ENCODE measurements around the gene UBALD2.

DNA sequence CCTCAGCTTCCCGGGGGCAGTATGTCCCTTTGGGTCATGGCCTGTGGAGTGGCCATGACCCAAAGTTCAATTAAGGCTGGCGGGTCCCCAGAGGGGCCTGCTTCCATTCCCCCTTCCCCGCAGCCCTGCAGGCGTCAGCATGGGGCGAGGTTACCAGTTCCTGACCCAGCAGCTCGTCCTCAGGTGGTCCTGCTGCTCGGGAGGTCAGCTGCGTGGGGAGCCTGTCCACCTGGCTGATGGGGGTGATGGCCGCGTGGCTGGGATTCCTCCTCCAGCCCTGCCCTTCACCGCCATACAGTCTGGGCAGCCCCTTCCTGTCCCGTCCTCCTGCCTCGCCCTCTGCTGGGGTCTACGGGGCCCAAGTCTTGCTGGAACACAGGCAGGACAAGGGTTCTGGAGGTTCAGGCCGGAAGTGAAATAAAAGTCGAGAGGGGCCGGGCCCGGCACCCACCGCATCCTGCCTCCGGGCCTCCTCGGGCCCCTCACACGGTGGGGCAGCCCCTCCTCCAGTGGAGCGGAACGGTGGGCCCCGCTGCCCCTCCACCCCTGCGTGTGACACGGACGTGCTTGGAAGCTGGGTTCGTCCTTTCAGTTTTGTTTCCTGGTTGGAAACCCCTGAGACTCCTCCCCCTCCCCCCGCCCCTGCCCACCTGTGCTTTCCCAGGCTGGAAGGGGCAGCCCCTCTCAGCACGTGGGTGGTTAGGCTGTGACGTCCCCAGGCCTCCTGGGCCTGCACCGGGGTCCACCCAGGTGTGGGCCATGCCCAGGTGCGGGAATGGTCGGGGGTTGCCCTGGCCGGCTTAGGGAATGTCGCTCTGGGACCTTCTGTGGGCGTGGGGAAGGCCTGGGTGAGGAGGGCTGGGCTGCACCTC, 6.8 kb downstream of the UBALD2 start:
- TF ChIP-seq, protein P1, sequence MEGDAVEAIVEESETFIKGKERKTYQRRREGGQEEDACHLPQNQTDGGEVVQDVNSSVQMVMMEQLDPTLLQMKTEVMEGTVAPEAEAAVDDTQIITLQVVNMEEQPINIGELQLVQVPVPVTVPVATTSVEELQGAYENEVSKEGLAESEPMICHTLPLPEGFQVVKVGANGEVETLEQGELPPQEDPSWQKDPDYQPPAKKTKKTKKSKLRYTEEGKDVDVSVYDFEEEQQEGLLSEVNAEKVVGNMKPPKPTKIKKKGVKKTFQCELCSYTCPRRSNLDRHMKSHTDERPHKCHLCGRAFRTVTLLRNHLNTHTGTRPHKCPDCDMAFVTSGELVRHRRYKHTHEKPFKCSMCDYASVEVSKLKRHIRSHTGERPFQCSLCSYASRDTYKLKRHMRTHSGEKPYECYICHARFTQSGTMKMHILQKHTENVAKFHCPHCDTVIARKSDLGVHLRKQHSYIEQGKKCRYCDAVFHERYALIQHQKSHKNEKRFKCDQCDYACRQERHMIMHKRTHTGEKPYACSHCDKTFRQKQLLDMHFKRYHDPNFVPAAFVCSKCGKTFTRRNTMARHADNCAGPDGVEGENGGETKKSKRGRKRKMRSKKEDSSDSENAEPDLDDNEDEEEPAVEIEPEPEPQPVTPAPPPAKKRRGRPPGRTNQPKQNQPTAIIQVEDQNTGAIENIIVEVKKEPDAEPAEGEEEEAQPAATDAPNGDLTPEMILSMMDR (IDR thresholded peaks at IDR 0.05; ENCODE audit: borderline replicate concordance, extremely low read depth, low read length, poor library complexity, severe bottlenecking), result no peak
- TF ChIP-seq EZH2 (IDR thresholded peaks at IDR 0.05; ENCODE audit: borderline replicate concordance, low read depth, low read length, severe bottlenecking), result no peak

All from DND-41 (cell line).